ENCODE data around the gene C2CD2L.
"Not testable (repeated sequence)": the region's sequence is repeated elsewhere in the genome, so short reads cannot be mapped to it uniquely, and the experiment has no call there.

Gene C2CD2L

DNA sequence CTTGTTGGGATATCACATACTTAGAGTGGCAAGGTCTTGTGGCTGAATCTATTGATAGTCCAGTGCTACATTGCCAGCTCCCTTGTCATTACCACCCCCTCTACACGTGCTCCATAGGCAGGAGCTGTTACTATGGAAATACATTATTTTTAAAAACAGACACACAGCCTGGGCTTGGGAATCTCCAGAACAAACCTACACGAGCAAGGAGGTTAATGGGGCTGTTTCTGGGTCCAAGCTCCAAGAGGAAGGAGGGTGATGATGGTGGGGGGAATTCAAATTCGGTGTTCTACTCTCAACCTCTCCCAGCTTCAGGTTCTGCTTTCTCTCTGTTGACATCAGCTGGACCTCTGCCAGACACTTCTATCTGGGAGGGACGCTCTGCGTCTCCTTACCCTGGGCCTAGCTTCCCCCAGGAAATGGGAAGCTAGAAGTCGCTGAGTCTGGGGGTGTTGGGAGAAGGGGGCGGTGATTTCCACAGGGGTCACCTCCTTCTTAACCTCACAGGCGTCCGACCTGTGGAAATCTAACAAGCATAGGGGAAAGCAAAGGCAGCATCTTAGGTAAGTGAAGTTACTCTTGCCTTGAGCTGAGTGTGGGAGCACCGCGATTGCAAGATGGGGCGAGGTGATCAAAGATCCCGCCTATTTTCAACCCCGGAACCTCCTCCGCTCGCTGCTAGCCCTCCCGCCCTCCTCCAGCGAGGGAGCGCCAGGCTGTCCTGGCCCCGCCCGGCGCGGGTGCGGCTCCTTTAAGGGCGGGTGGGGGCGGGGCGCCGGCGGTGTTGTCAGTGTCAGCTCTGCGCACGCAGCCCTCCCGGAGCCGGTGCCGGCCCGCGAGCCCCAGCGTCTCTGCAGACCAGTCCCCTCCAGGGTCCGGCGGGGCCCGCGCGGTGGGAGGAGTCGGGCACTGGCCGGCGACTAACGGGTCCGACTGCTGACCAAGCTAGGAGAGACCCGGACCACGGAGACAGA lies at the start of gene C2CD2L:
Gene C2CD2L (plus strand): TSS at position 781 of the 974 bp plus-strand sequence. CDS start 398 bp downstream, outside the sequence.
- DNase-seq (ENCODE audit: low read depth) = peak; percentile 91

DNA sequence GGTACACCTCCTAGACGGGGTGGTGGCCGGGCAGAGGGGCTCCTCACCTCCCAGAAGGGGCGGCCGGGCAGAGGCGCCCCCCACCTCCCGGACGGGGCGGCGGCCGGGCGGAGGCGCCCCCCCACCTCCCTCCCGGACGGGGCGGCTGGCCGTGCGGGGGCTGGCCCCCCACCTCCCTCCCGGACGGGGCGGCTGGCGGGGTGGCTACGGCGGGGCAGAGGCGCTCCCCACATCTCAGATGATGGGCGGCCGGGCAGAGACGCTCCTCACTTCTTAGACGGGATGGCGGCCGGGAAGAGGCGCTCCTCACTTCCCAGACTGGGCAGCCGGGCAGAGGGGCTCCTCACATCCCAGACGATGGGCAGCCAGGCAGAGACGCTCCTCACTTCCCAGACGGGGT lies 48.0 kb upstream of the C2CD2L start:
- DNase-seq (ENCODE audit: low read depth) = not testable (repeated sequence)

- DNase-seq (ENCODE audit: low read depth) = no peak
Measured at GRCh38 chr11:119061256-119061655, 45.9 kb upstream of the C2CD2L start.

GRCh38 chr11:119062779-119063178 lies 44.4 kb upstream of the C2CD2L start:
- no peak for DNase-seq (ENCODE audit: low read depth)

DNA sequence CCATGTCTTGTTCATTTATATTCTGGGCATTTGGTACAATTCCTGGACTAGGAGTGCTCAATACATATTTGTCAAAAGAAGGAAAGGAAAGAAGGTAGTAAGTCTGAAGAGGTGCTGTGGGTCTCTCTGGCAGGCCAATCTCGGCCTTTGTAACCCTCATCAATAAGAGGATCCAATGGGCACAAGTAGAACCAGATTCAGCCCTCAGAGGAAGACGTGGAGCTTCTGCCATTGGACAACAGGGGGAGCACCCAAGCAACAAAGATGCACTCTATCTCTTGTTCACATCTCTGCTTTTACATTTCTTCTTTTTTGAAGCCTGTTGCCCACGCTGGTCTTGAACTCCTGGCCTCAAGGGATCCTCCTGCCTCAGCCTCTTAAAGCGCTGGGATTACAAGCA lies 41.8 kb upstream of the C2CD2L start:
- DNase-seq (ENCODE audit: low read depth) = peak; percentile 19

GRCh38 chr11:119067371-119068222 lies 39.5 kb upstream of the C2CD2L start, which contains the start of gene VPS11:
TSS of gene VPS11 (plus strand) at chr11:119067818. CDS start at chr11:119067824, 6 bp downstream.
- DNase-seq (ENCODE audit: low read depth) = peak; percentile 98

- no peak for DNase-seq (ENCODE audit: low read depth)
Measured at GRCh38 chr11:119077839-119078238, 29.3 kb upstream of the C2CD2L start.

DNA sequence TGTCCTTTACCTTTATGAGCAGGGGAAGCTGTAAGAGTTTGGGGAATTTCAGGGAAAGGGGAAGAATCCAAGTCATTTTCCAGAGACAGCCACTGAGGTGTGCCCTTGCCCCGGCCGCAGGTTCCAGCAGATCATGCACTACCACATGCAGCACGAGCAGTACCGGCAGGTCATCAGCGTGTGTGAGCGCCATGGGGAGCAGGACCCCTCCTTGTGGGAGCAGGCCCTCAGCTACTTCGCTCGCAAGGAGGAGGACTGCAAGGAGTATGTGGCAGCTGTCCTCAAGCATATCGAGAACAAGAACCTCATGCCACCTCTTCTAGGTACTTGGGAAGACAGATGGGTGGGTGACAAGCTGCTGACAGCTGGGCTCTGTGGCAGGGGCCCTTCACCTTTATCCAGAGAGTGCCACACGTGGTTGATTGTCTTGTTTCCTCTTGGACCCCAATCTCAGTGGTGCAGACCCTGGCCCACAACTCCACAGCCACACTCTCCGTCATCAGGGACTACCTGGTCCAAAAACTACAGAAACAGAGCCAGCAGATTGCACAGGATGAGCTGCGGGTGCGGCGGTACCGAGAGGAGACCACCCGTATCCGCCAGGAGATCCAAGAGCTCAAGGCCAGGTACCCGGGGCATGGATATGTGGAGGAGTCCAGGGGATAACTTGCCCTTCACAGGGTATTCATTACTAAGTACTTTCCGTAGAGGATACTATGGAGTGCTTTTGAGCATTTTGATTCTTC lies 28.3 kb upstream of the C2CD2L start:
- no peak for DNase-seq (ENCODE audit: low read depth)

GRCh38 chr11:119081682-119082260 lies 25.4 kb upstream of the C2CD2L start:
- DNase-seq (ENCODE audit: low read depth) = no peak

DNA sequence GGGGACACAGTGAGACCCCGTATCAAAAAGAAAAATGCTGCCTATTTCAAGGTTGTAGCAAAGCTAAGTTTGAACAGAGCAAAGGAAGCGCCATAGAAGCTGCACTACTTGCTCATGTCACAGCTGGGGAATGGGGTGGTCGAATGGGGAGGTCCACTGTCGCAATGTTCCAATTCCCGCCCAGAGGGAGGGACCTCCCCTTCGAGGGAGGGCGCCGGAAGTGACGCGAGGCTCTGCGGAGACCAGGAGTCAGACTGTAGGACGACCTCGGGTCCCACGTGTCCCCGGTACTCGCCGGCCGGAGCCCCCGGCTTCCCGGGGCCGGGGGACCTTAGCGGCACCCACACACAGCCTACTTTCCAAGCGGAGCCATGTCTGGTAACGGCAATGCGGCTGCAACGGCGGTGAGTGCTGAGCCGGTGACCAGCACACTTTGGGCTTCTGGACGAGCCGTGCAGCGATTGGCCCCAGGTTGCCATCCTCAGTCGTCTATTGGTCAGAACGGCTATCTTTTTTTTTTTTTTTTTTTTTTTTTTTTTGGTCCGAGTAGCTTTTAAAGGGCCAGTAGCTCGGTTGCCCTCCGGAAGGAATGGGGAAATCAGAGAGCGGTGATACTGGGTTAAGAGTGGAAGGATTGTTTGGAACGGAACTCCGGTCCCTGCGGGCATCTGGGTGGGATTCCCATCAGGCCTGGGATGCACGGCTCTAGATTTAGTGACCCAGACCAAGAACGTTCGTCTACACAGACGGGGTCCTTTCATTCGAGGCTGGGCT lies 22.3 kb upstream of the C2CD2L start, which contains the start of gene HMBS:
Gene HMBS (plus strand): TSS at position 219 of the 774 bp plus-strand sequence. CDS start 153 bp downstream, at position 372.
- peak; percentile 92 for DNase-seq (ENCODE audit: low read depth)

DNA sequence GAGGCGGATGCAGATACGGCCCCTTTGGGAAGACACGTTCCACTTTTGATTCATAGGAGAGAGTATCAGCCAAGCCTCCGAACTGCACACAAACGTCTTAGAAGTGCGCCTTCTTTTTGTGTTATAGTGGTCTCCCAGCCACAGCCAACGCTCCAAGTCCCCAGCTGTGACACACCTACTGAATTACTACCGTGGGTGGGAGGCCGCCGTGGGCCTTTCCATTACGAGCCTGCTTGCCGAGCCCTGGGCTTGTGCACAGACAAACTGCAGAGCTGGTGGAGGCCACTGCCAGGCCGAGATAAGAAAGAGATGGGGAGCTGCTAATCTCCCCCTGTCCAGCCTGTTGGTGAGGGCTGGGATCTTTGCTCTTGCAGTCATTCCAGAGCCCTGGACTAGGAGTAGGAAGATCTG lies 21.7 kb upstream of the C2CD2L start:
- DNase-seq (ENCODE audit: low read depth) = no peak

- DNase-seq (ENCODE audit: low read depth) = no peak
Measured at GRCh38 chr11:119087123-119087522, 20.0 kb upstream of the C2CD2L start.

DNA sequence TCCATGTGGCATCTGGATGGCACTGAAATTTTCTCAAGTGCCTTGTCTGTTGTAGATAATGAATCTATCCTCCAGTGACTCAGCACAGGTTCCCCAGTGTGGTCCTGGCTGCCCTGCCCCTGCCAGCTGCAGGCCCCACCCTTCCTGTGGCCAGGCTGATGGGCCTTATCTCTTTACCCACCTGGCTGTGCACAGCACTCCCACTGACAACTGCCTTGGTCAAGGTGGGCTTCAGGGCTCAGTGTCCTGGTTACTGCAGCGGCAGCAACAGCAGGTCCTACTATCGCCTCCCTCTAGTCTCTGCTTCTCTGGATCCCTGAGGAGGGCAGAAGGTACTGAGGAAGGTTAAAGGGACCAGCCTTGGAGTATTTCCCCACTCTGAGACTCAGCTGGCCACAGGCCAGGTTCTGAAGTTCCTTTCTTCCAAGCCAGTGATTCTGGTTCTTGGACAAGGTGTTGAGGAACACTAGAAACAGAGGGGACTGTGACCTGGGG lies 19.4 kb upstream of the C2CD2L start:
- DNase-seq (ENCODE audit: low read depth) = no peak

DNA sequence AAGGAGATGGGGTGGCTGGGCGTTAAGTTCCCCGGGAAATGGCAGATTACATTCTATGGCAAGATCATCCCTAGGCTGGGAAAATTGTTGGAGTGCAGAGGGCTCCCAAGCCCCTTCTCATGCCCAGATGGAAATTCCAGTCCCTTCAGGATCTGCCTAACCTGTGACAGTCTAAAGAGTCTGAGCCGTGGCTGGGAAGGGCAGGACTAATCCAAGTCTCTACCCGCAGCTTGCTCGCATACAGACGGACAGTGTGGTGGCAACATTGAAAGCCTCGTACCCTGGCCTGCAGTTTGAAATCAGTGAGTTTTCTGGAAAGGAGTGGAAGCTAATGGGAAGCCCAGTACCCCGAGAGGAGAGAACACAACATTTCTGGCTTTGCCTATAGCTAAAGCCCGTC lies 18.7 kb upstream of the C2CD2L start:
- DNase-seq (ENCODE audit: low read depth) = no peak

GRCh38 chr11:119089319-119089718 lies 17.8 kb upstream of the C2CD2L start:
- no peak for DNase-seq (ENCODE audit: low read depth)

DNA sequence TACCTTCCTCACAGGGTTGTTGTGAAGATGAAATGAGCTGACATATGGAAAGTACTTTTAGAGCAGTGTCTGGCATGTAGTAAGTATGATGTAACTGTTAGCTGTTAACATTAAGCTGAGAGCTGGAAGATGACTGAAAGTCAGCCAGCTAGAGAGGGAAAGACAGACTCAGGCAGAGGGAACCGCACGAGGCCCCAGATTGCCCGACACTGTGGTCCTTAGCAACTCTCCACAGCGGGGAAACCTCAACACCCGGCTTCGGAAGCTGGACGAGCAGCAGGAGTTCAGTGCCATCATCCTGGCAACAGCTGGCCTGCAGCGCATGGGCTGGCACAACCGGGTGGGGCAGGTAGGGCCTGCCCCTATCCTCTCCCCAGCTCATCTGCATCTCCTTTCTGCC lies 16.0 kb upstream of the C2CD2L start:
- DNase-seq (ENCODE audit: low read depth) = no peak

GRCh38 chr11:119091966-119092879 lies 14.9 kb upstream of the C2CD2L start:
- no peak for DNase-seq (ENCODE audit: low read depth)

DNA sequence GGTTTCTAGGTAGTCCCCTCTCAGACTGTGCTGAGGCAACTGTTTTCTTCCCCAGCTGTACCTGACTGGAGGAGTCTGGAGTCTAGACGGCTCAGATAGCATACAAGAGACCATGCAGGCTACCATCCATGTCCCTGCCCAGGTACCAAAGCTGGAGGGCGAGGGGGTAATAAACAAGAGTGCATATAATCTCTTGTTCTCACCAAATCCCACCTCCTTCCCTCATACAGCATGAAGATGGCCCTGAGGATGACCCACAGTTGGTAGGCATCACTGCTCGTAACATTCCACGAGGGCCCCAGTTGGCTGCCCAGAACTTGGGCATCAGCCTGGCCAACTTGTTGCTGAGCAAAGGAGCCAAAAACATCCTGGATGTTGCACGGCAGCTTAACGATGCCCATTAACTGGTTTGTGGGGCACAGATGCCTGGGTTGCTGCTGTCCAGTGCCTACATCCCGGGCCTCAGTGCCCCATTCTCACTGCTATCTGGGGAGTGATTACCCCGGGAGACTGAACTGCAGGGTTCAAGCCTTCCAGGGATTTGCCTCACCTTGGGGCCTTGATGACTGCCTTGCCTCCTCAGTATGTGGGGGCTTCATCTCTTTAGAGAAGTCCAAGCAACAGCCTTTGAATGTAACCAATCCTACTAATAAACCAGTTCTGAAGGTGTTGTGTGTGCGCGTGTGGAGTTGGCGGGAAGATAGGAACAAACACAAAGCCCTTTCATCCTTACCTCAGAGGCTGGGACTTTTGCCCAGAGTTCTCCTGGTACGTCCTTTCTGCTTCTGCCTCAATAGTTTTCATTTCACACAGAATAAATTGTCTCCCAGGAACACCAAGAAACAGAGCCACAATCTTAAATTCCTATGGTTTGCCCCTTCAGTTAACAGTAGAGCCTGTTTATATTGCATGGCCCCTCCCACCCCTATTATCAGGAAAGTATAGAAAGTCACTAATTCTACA lies 14.0 kb upstream of the C2CD2L start:
- no peak for DNase-seq (ENCODE audit: low read depth)

Measured in activated T-cell treated with anti-CD3 and anti-CD28 coated beads for 48 hours (primary cell).